Islet of Langerhans (tissue), 1 donor: Measurements from ENCODE around the gene PCDHB8.
"Not testable (repeated sequence)": the region's sequence is repeated elsewhere in the genome, so short reads cannot be mapped to it uniquely, and the experiment has no call there.

Experiments
- FAIRE-seq: peaks from one replicate; lab custom pipeline; 2011; peaks lifted over from hg19 to GRCh38; lab: Jason Lieb, UNC

The PCDHB8 gene

DNA sequence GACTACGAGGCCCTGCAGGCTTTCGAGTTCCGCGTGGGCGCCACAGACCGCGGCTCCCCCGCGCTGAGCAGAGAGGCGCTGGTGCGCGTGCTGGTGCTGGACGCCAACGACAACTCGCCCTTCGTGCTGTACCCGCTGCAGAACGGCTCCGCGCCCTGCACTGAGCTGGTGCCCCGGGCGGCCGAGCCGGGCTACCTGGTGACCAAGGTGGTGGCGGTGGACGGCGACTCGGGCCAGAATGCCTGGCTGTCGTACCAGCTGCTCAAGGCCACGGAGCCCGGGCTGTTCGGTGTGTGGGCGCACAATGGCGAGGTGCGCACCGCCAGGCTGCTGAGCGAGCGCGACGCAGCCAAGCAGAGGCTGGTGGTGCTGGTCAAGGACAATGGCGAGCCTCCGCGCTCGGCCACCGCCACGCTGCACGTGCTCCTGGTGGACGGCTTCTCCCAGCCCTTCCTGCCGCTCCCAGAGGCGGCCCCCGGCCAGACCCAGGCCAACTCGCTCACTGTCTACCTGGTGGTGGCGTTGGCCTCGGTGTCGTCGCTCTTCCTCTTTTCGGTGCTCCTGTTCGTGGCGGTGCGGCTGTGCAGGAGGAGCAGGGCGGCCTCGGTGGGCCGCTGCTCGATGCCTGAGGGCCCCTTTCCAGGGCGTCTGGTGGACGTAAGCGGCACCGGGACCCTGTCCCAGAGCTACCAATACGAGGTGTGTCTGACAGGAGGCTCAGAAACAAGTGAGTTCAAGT is 6.7 kb downstream of the PCDHB8 start:
- FAIRE-seq = not testable (repeated sequence)

DNA sequence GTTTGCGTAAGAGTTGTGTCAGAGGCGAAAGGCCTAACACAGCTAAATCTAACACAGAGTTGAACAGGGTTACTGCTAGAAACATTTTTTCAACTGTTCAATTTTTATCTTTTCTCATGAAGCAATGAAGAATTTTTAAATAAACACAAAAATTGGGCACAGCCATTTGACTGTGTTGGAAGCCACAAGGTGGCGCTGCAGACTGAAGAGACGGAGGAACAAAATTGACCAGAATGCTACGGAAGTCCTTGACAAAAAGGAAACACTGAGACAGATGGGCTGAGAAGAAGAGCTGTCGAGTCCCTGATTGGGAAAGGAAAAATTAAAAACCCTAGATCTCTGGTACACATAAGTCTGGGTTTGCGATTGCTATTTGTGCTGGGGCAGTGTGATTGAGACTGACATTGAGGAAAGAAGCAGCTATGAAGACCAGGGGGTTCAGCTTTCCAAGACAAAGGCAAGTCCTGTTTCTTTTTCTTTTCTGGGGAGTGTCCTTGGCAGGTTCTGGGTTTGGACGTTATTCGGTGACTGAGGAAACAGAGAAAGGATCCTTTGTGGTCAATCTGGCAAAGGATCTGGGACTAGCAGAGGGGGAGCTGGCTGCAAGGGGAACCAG is 9.4 kb downstream of the PCDHB8 start, which contains the start of gene PCDHB9:
PCDHB9 (plus strand) TSS at position 265 of the 616 bp plus-strand sequence; CDS start at position 423, 158 bp downstream.
- no peak for FAIRE-seq

GRCh38 chr5:141188682-141189081 is 11.1 kb downstream of the PCDHB8 start:
- not testable (repeated sequence) for FAIRE-seq

GRCh38 chr5:141189131-141189530 is 11.5 kb downstream of the PCDHB8 start:
- FAIRE-seq = not testable (repeated sequence)

DNA sequence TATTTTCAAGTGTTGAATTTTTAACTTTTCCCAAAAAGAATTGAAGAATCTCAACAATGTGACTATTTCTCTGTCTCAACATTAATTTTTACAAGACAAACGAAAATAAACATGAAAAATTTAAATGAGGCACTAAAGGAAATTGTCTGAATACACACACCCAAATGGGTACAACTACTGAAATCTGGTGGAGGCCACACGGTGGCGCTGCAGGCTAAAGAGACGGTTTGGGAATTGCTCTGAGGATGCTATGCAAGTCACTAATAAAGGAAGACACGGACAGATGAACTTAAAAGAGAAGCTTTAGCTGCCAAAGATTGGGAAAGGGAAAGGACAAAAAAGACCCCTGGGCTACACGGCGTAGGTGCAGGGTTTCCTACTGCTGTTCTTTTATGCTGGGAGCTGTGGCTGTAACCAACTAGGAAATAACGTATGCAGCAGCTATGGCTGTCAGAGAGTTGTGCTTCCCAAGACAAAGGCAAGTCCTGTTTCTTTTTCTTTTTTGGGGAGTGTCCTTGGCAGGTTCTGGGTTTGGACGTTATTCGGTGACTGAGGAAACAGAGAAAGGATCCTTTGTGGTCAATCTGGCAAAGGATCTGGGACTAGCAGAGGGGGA is 14.6 kb downstream of the PCDHB8 start, which contains the start of gene PCDHB10:
PCDHB10 (plus strand) TSS at position 244 of the 616 bp plus-strand sequence; CDS start at position 444, 200 bp downstream.
- FAIRE-seq = no peak

GRCh38 chr5:141194332-141194731 is 16.7 kb downstream of the PCDHB8 start:
- FAIRE-seq = not testable (repeated sequence)

- no peak for FAIRE-seq
These were observed 18.8 kb downstream of the PCDHB8 start for GRCh38 chr5:141196363-141196762.

DNA sequence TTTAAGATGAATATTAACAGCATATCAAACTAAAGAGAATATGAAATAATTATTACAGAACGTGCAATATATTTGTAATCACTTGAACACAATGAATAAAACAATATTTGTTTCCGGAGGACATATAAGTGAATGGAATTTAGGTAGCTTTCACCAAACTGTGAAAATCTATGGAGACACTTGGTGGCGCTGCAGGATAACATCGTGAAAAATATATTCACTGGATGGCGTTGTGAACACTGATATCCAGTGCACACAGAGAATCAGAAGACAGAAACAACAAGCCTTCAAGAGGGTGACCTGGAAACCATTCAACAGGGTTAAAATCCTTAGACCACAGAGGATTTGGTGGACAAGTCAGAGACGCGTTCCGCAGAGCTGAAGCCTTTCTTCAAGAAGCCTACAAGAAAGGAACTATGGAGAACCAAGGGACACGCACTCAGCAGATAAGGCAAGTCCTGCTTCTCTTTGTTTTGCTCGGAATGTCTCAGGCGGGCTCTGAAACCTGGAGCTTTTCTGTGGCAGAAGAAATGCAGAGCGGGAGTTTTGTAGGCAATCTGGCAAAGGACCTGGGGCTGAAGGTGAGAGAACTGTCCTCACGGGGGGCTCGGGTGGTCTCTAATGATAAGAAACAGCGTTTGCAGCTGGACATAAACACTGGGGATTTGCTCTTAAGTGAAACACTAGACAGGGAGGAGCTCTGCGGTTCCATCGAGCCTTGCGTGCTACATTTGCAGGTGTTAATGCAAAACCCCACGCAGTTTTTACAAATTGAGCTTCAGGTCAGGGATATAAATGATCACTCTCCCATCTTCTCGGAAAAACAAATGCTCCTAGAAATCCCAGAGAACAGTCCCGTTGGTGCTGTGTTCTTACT is 22.0 kb downstream of the PCDHB8 start, which contains the start of gene PCDHB11:
PCDHB11 (plus strand) TSS at position 269 of the 877 bp plus-strand sequence; CDS start at position 417, 148 bp downstream.
- no peak for FAIRE-seq

DNA sequence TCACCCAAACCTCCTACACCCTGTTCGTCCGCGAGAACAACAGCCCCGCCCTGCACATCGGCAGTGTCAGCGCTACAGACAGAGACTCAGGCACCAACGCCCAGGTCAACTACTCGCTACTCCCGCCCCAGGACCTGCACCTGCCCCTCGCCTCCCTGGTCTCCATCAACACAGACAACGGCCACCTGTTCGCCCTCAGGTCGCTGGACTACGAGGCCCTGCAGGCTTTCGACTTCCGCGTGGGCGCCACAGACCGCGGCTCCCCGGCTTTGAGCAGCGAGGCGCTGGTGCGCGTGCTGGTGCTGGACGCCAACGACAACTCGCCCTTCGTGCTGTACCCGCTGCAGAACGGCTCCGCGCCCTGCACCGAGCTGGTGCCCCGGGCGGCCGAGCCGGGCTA is 23.5 kb downstream of the PCDHB8 start:
- FAIRE-seq = not testable (repeated sequence)

- FAIRE-seq = not testable (repeated sequence)
These were observed 24.1 kb downstream of the PCDHB8 start for GRCh38 chr5:141201646-141202045.

- no peak for FAIRE-seq
These were observed 30.9 kb downstream of the PCDHB8 start, which contains the start of gene PCDHB12 for GRCh38 chr5:141208478-141208877. Gene PCDHB12, plus strand, starts transcription at chr5:141208719. Its CDS starts 189 bp downstream, at chr5:141208908.

GRCh38 chr5:141210281-141210680 is 32.7 kb downstream of the PCDHB8 start:
- FAIRE-seq = not testable (repeated sequence)

DNA sequence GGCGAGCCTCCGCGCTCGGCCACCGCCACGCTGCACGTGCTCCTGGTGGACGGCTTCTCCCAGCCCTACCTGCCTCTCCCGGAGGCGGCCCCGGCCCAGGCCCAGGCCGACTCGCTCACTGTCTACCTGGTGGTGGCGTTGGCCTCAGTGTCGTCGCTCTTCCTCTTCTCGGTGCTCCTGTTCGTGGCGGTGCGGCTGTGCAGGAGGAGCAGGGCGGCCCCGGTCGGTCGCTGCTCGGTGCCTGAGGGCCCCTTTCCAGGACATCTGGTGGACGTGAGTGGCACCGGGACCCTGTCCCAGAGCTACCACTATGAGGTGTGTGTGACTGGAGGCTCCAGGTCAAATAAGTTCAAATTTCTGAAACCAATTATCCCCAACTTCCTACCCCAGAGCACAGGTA is 33.3 kb downstream of the PCDHB8 start:
- FAIRE-seq = not testable (repeated sequence)

GRCh38 chr5:141213656-141214339 is 36.2 kb downstream of the PCDHB8 start, which contains the start of gene PCDHB13:
Gene PCDHB13, plus strand, starts transcription at chr5:141213919. Its CDS starts 205 bp downstream, at chr5:141214124.
- not testable (repeated sequence) for FAIRE-seq

- not testable (repeated sequence) for FAIRE-seq
These were observed 37.0 kb downstream of the PCDHB8 start for GRCh38 chr5:141214583-141214982.

DNA sequence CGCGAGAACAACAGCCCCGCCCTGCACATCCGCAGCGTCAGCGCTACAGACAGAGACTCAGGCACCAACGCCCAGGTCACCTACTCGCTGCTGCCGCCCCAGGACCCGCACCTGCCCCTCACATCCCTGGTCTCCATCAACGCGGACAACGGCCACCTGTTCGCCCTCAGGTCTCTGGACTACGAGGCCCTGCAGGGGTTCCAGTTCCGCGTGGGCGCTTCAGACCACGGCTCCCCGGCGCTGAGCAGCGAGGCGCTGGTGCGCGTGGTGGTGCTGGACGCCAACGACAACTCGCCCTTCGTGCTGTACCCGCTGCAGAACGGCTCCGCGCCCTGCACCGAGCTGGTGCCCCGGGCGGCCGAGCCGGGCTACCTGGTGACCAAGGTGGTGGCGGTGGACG is 37.9 kb downstream of the PCDHB8 start:
- FAIRE-seq = not testable (repeated sequence)

DNA sequence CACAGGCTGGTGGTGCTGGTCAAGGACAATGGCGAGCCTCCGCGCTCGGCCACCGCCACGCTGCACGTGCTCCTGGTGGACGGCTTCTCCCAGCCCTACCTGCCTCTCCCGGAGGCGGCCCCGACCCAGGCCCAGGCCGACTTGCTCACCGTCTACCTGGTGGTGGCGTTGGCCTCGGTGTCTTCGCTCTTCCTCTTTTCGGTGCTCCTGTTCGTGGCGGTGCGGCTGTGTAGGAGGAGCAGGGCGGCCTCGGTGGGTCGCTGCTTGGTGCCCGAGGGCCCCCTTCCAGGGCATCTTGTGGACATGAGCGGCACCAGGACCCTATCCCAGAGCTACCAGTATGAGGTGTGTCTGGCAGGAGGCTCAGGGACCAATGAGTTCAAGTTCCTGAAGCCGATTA is 38.4 kb downstream of the PCDHB8 start:
- not testable (repeated sequence) for FAIRE-seq

GRCh38 chr5:141223112-141223783 is 45.7 kb downstream of the PCDHB8 start, which contains the start of gene PCDHB14:
Gene PCDHB14, plus strand, starts transcription at chr5:141223343. Its CDS starts 163 bp downstream, at chr5:141223506.
- FAIRE-seq = no peak

DNA sequence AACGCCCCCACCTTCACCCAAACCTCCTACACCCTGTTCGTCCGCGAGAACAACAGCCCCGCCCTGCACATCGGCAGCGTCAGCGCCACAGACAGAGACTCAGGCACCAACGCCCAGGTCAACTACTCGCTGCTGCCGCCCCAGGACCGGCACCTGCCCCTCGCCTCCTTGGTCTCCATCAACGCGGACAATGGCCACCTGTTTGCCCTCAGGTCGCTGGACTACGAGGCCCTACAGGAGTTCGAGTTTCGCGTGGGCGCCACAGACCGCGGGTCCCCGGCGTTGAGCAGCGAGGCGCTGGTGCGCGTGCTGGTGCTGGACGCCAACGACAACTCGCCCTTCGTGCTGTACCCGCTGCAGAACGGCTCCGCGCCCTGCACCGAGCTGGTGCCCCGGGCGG is 47.3 kb downstream of the PCDHB8 start:
- not testable (repeated sequence) for FAIRE-seq

DNA sequence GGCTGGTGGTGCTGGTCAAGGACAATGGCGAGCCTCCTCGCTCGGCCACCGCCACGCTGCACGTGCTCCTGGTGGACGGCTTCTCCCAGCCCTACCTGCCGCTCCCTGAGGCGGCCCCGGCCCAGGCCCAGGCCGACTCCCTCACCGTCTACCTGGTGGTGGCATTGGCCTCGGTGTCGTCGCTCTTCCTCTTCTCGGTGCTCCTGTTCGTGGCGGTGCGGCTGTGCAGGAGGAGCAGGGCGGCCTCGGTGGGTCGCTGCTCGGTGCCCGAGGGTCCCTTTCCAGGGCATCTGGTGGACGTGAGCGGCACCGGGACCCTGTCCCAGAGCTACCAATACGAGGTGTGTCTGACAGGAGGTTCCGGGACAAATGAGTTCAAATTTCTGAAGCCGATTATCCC is 47.8 kb downstream of the PCDHB8 start:
- not testable (repeated sequence) for FAIRE-seq
